GM23338 (cell line): ENCODE measurements around the gene GAB2. TPM values are rescaled to one million over a fixed set of nuclear protein-coding genes. Genes with fewer than 3 reads are reported as not detected.

Experiments used
- ATAC-seq: fragments of 200-7000 bp; cut with Tn5 transposase; 3 replicates; pipeline ENCODE4 v1.9.1; 2020
- DNase-seq: peaks from one replicate; pipeline ENCODE4 v3.0.0-alpha.2; 2015; ENCODE audit warnings: low spot score
- H2AFZ ChIP-seq: fragments of 200-600 bp; sonication (generic); 2 replicates; pipeline ENCODE4 v1.8.0; 2016; ENCODE audit warnings: antibody characterized with exemption, mild to moderate bottlenecking, moderate library complexity
- H3F3A ChIP-seq: fragments of 200-600 bp; sonication (generic); replicated peaks from 2 replicates; pipeline ENCODE4 v1.8.0; 2017; ENCODE audit warnings: antibody characterized with exemption, mixed run types, low read depth
- H3K27ac ChIP-seq: fragments of 200-600 bp; sonication (generic); 2 replicates; pipeline ENCODE4 v1.6.1; 2016; ENCODE audit warnings: low read depth
- H3K27me3 ChIP-seq: fragments of 200-600 bp; sonication (generic); 2 replicates; pipeline ENCODE4 v1.8.0; 2016; ENCODE audit warnings: mild to moderate bottlenecking, mixed run types, moderate library complexity; ENCODE audit not compliant: insufficient read depth
- H3K36me3 ChIP-seq: fragments of 200-600 bp; sonication (generic); 2 replicates; pipeline ENCODE4 v1.8.0; 2016; ENCODE audit warnings: mild to moderate bottlenecking; ENCODE audit not compliant: insufficient read depth
- H3K4me1 ChIP-seq: fragments of 200-600 bp; sonication (generic); 2 replicates; pipeline ENCODE4 v1.8.0; 2016; ENCODE audit warnings: mild to moderate bottlenecking, moderate library complexity; ENCODE audit not compliant: insufficient read depth
- H3K4me2 ChIP-seq: fragments of 200-600 bp; sonication (generic); 2 replicates; pipeline ENCODE4 v1.7.1; 2017; ENCODE audit warnings: mixed run types
- H3K4me3 ChIP-seq: fragments of 200-600 bp; sonication (generic); 2 replicates; pipeline ENCODE4 v1.6.1; 2016; ENCODE audit warnings: mixed run types
- H3K79me2 ChIP-seq: fragments of 200-600 bp; sonication (generic); replicated peaks from 2 replicates; pipeline ENCODE4 v1.8.0; 2017; ENCODE audit warnings: mild to moderate bottlenecking; ENCODE audit not compliant: insufficient read depth
- H3K9me2 ChIP-seq: fragments of 200-600 bp; sonication (generic); 2 replicates; pipeline ENCODE4 v1.8.0; 2017; ENCODE audit not compliant: insufficient read depth
- H4K20me1 ChIP-seq: fragments of 200-600 bp; sonication (generic); replicated peaks from 2 replicates; pipeline ENCODE4 v1.8.0; 2017; ENCODE audit warnings: mild to moderate bottlenecking; ENCODE audit not compliant: insufficient read depth
- H3K27ac Mint-ChIP-seq: 2 replicates; pipeline ENCODE4 v1.8.0; 2020; ENCODE audit warnings: inconsistent platforms, mild to moderate bottlenecking, moderate library complexity, mixed read lengths
- H3K27me3 Mint-ChIP-seq: 3 replicates; pipeline ENCODE4 v1.8.0; 2022; ENCODE audit warnings: low read depth, mild to moderate bottlenecking, moderate library complexity, mixed read lengths, inconsistent platforms; ENCODE audit not compliant: insufficient read depth, poor library complexity
- H3K36me3 Mint-ChIP-seq: 3 replicates; pipeline ENCODE4 v1.8.0; 2021; ENCODE audit warnings: low read depth, mild to moderate bottlenecking, inconsistent platforms, moderate library complexity, mixed read lengths
- H3K4me1 Mint-ChIP-seq: 3 replicates; pipeline ENCODE4 v1.8.0; 2020; ENCODE audit warnings: mild to moderate bottlenecking, inconsistent platforms, mixed read lengths
- H3K4me3 Mint-ChIP-seq: 3 replicates; pipeline ENCODE4 v1.8.0; 2021; ENCODE audit warnings: moderate library complexity, mild to moderate bottlenecking, inconsistent platforms, mixed read lengths
- H3K9me3 Mint-ChIP-seq: 3 replicates; pipeline ENCODE4 v1.8.0; 2020; ENCODE audit warnings: moderate library complexity, mild to moderate bottlenecking, inconsistent platforms, mixed read lengths
- EZH2 ChIP-seq: fragments of 200-600 bp; sonication (generic); IDR thresholded peaks from one replicate; pipeline ENCODE4 v1.8.0; 2017; ENCODE audit warnings: antibody characterized with exemption, mild to moderate bottlenecking, low read depth; ENCODE audit not compliant: unreplicated experiment
- NANOG ChIP-seq: IDR thresholded peaks from 2 replicates; pipeline ENCODE4 v1.6.1; 2016; ENCODE audit warnings: antibody characterized with exemption, borderline replicate concordance
- POLR2AphosphoS5 ChIP-seq: IDR thresholded peaks from 2 replicates; pipeline ENCODE4 v1.6.1; 2016; ENCODE audit warnings: antibody characterized with exemption, low read depth
- STAT1 ChIP-seq: IDR thresholded peaks from one replicate; pipeline ENCODE4 v1.6.1; 2016; ENCODE audit warnings: antibody characterized with exemption; ENCODE audit not compliant: unreplicated experiment
- ZNF114 ChIP-seq: fragments of 250-450 bp; sonication (Bioruptor Pico); IDR thresholded peaks from 2 replicates; pipeline ENCODE4 v1.5.0; 2020; ENCODE audit warnings: mild to moderate bottlenecking, moderate library complexity
- polyA plus RNA-seq: library from polyadenylated mRNA; unstranded; fragments of >200 nt; fragmentation: Nextera tagmentation; extraction: Ambion mirVana; gene quantifications from 2 replicates; pipeline ENCODE4 v1.2.1, GENCODE V29; 2016
- total RNA-seq: library from RNA; depleted of rRNA; stranded (reverse); fragments of >200 nt; shearing (Covaris generic); gene quantifications from 2 replicates; pipeline ENCODE4 v1.2.3, GENCODE V29; 2014
- TF ChIP-seq, protein P1 (sequence below): fragments of 250-450 bp; sonication (Bioruptor Pico); IDR thresholded peaks from 2 replicates; pipeline ENCODE4 v1.5.0; 2020; ENCODE audit warnings: mild to moderate bottlenecking, moderate library complexity
- TF ChIP-seq, protein P2 (sequence below): IDR thresholded peaks from 2 replicates; pipeline ENCODE4 v1.6.1; 2016; ENCODE audit warnings: antibody characterized with exemption
- TF ChIP-seq, protein P3 (sequence below): IDR thresholded peaks from one replicate; pipeline ENCODE4 v1.6.1; 2018; ENCODE audit warnings: antibody characterized with exemption; ENCODE audit not compliant: unreplicated experiment

Gene GAB2
- total and polyA plus RNA-seq, 2 experiments from 2014 or later = 2.0 to 10.8 TPM

DNA sequence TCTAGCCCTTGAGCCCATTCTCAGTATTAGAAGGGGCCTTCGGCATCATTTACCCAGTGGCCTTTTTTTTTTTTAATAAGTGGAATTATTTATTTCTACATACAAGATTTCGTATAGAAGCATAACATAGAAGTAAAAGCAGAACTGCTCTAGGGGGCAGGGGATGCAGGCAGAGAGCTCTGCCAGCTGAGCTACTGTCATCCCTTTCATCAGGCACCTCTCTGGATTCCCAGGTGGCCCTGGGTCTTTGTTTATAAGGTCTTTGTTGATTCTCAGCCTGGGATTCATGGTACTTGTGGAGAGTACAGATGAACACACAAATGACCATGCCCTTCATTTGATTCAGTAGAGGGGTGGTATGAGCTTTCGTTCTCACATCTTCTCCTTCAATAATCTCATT lies 66.4 kb downstream of the GAB2 start (continued):
- TF ChIP-seq, protein P1, sequence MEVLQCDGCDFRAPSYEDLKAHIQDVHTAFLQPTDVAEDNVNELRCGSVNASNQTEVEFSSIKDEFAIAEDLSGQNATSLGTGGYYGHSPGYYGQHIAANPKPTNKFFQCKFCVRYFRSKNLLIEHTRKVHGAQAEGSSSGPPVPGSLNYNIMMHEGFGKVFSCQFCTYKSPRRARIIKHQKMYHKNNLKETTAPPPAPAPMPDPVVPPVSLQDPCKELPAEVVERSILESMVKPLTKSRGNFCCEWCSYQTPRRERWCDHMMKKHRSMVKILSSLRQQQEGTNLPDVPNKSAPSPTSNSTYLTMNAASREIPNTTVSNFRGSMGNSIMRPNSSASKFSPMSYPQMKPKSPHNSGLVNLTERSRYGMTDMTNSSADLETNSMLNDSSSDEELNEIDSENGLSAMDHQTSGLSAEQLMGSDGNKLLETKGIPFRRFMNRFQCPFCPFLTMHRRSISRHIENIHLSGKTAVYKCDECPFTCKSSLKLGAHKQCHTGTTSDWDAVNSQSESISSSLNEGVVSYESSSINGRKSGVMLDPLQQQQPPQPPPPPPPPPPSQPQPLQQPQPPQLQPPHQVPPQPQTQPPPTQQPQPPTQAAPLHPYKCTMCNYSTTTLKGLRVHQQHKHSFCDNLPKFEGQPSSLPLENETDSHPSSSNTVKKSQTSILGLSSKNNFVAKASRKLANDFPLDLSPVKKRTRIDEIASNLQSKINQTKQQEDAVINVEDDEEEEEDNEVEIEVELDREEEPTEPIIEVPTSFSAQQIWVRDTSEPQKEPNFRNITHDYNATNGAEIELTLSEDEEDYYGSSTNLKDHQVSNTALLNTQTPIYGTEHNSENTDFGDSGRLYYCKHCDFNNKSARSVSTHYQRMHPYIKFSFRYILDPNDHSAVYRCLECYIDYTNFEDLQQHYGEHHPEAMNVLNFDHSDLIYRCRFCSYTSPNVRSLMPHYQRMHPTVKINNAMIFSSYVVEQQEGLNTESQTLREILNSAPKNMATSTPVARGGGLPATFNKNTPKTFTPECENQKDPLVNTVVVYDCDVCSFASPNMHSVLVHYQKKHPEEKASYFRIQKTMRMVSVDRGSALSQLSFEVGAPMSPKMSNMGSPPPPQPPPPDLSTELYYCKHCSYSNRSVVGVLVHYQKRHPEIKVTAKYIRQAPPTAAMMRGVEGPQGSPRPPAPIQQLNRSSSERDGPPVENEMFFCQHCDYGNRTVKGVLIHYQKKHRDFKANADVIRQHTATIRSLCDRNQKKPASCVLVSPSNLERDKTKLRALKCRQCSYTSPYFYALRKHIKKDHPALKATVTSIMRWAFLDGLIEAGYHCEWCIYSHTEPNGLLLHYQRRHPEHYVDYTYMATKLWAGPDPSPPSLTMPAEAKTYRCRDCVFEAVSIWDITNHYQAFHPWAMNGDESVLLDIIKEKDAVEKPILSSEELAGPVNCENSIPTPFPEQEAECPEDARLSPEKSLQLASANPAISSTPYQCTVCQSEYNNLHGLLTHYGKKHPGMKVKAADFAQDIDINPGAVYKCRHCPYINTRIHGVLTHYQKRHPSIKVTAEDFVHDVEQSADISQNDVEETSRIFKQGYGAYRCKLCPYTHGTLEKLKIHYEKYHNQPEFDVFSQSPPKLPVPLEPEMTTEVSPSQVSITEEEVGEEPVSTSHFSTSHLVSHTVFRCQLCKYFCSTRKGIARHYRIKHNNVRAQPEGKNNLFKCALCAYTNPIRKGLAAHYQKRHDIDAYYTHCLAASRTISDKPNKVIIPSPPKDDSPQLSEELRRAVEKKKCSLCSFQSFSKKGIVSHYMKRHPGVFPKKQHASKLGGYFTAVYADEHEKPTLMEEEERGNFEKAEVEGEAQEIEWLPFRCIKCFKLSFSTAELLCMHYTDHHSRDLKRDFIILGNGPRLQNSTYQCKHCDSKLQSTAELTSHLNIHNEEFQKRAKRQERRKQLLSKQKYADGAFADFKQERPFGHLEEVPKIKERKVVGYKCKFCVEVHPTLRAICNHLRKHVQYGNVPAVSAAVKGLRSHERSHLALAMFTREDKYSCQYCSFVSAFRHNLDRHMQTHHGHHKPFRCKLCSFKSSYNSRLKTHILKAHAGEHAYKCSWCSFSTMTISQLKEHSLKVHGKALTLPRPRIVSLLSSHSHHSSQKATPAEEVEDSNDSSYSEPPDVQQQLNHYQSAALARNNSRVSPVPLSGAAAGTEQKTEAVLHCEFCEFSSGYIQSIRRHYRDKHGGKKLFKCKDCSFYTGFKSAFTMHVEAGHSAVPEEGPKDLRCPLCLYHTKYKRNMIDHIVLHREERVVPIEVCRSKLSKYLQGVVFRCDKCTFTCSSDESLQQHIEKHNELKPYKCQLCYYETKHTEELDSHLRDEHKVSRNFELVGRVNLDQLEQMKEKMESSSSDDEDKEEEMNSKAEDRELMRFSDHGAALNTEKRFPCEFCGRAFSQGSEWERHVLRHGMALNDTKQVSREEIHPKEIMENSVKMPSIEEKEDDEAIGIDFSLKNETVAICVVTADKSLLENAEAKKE = no peak
- TF ChIP-seq EZH2 = no peak

DNA sequence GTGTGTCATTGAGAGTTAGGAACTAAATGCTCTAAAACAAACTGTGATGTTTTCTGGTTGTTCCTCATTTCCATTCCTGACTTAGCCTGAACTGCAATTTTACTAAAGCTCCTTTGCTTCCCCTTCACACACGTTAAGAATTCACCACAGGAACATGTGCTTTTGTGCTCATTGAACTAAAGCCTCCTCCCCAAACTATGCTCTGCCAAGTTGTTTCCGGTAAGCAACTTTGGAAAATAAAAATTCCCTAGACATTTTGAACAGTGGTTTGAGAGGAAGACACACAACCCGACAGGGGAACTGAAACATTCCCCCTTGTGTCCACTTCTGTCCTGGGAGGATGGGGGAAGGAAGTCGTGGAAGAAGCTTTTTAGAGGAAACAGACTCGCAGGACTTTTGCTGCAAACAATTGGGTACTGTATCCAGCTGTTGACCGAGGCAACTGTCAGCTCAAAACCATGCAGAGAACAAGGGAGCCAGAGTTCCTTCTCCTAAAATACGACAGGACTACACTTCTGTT lies 66.9 kb downstream of the GAB2 start:
- Mint-ChIP-seq H3K27ac (0 out of 2 replicates have a peak overlapping the region, but pooled peaks have one; percentile 1), H3K4me1 (peaks cover 29% of the 10 kb centered on the region), H3K27me3 (no peaks in the 10 kb centered on the region), H3K9me3 (no peaks in the 10 kb centered on the region), H3K36me3 (no peaks in the 10 kb centered on the region), H3K4me3 (no peak overlapping the region)
- H3K4me1 ChIP-seq = peaks cover 13% of the 10 kb centered on the region; the same call in 1 of the 2 replicates
- DNase-seq (no peak), ATAC-seq (peak; percentile 19)
- no peak overlapping the region for H2AFZ ChIP-seq
- no peaks in the 10 kb centered on the region for H3K27me3 ChIP-seq
- no peaks in the 10 kb centered on the region for H3K9me2 ChIP-seq
- H3K4me2 ChIP-seq = no peak overlapping the region
- no peaks in the 10 kb centered on the region for H3F3A ChIP-seq
- H3K27ac ChIP-seq = no peak overlapping the region
- H4K20me1 ChIP-seq = no peaks in the 10 kb centered on the region; the same call in 1 of the 2 replicates
- no peaks in the 10 kb centered on the region; the same call in 1 of the 2 replicates for H3K79me2 ChIP-seq
- H3K36me3 ChIP-seq = no peaks in the 10 kb centered on the region
- H3K4me3 ChIP-seq = no peak overlapping the region
- TF ChIP-seq STAT1 (no peak), NANOG (no peak), ZNF114 (CRISPR knock-in tag) (no peak), POLR2AphosphoS5 (no peak)
- TF ChIP-seq, protein P2, sequence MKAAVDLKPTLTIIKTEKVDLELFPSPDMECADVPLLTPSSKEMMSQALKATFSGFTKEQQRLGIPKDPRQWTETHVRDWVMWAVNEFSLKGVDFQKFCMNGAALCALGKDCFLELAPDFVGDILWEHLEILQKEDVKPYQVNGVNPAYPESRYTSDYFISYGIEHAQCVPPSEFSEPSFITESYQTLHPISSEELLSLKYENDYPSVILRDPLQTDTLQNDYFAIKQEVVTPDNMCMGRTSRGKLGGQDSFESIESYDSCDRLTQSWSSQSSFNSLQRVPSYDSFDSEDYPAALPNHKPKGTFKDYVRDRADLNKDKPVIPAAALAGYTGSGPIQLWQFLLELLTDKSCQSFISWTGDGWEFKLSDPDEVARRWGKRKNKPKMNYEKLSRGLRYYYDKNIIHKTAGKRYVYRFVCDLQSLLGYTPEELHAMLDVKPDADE = no peak
- TF ChIP-seq, protein P3, sequence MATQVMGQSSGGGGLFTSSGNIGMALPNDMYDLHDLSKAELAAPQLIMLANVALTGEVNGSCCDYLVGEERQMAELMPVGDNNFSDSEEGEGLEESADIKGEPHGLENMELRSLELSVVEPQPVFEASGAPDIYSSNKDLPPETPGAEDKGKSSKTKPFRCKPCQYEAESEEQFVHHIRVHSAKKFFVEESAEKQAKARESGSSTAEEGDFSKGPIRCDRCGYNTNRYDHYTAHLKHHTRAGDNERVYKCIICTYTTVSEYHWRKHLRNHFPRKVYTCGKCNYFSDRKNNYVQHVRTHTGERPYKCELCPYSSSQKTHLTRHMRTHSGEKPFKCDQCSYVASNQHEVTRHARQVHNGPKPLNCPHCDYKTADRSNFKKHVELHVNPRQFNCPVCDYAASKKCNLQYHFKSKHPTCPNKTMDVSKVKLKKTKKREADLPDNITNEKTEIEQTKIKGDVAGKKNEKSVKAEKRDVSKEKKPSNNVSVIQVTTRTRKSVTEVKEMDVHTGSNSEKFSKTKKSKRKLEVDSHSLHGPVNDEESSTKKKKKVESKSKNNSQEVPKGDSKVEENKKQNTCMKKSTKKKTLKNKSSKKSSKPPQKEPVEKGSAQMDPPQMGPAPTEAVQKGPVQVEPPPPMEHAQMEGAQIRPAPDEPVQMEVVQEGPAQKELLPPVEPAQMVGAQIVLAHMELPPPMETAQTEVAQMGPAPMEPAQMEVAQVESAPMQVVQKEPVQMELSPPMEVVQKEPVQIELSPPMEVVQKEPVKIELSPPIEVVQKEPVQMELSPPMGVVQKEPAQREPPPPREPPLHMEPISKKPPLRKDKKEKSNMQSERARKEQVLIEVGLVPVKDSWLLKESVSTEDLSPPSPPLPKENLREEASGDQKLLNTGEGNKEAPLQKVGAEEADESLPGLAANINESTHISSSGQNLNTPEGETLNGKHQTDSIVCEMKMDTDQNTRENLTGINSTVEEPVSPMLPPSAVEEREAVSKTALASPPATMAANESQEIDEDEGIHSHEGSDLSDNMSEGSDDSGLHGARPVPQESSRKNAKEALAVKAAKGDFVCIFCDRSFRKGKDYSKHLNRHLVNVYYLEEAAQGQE = no peak
